A549 (cell line): ENCODE measurements around the gene DIS3L2. TPM values are rescaled to one million over a fixed set of nuclear protein-coding genes. Genes with fewer than 3 reads are reported as not detected.

ENCODE experiments used
- ATAC-seq, 2 experiments: fragments of 200-7000 bp in 1 of 2; fragments of >200 bp in 1 of 2; cut with Nextera tagmentation in 1 of 2; cut with Tn5 transposase in 1 of 2; 3 replicates each; pipeline versions ENCODE4 v1.8.0 to v1.9.1; 2018 to 2020; ENCODE audit warnings: mild to moderate bottlenecking in 1 of 2, moderate library complexity in 1 of 2
- CTCF ChIA-PET: fragments of 300-600 bp; sonication (Branson Sonifier 250); formaldehyde crosslinking; extraction: SDS; loops from one replicate; lab custom pipeline; 2021; ENCODE audit warnings: antibody characterized with exemption, inconsistent platforms; lab: Yijun Ruan, JAX
- POLR2A ChIA-PET: fragments of 350-600 bp; formaldehyde crosslinking; extraction: SDS; loops from one replicate; lab custom pipeline; 2021; ENCODE audit warnings: antibody characterized with exemption, inconsistent platforms; lab: Yijun Ruan, JAX
- DNase-seq, 2 experiments: peaks; one replicate each; pipeline versions ENCODE4 v3.0.0 to v3.0.0-alpha.2; 2011 to 2016; ENCODE audit warnings: low read depth in 1 of 2, low spot score in 1 of 2
- FAIRE-seq: peaks from 2 replicates; lab custom pipeline; 2011; peaks lifted over from hg19 to GRCh38; lab: Jason Lieb, UNC
- H3K27ac ChIP-seq, 2 experiments: fragments of >200 bp; sonication (Bioruptor Twin); formaldehyde crosslinking; 3 replicates each; pipeline ENCODE4 v1.5.1; 2016 to 2017
- H3K4me1 ChIP-seq: fragments of >200 bp; sonication (Bioruptor Twin); formaldehyde crosslinking; 3 replicates; pipeline ENCODE4 v1.6.1; 2016
- H3K4me2 ChIP-seq: fragments of >200 bp; sonication (Bioruptor Twin); formaldehyde crosslinking; 3 replicates; pipeline ENCODE4 v1.6.1; 2016
- H3K4me3 ChIP-seq: fragments of >200 bp; sonication (Bioruptor Twin); formaldehyde crosslinking; 3 replicates; pipeline ENCODE4 v1.5.1; 2016
- H3K9me3 ChIP-seq: fragments of >200 bp; sonication (Bioruptor Twin); formaldehyde crosslinking; 3 replicates; pipeline ENCODE4 v1.6.1; 2016
- CHD2 ChIP-seq: fragments of 150-350 bp; IDR thresholded peaks from 2 replicates; pipeline ENCODE4 v1.6.1; 2014; ENCODE audit warnings: low read length; ENCODE audit not compliant: partially characterized antibody
- FOXS1 ChIP-seq: fragments of 250-450 bp; sonication (Bioruptor Pico); IDR thresholded peaks from 2 replicates; pipeline ENCODE4 v1.5.0; 2020; ENCODE audit warnings: mild to moderate bottlenecking, moderate library complexity
- HOXB5 ChIP-seq: fragments of 250-450 bp; sonication (Bioruptor Pico); IDR thresholded peaks from 2 replicates; pipeline ENCODE4 v1.5.0; 2020; ENCODE audit warnings: mild to moderate bottlenecking, moderate library complexity
- JUN ChIP-seq, 2 experiments: fragments of >200 bp; sonication (Bioruptor Twin); formaldehyde crosslinking; IDR thresholded peaks; 2 replicates in 1 of 2; 3 replicates in 1 of 2; pipeline ENCODE4 v1.6.1; 2016 to 2017
- NFE2L2 ChIP-seq: fragments of 150-350 bp; conservative IDR thresholded peaks from 2 replicates; pipeline ENCODE4 v1.6.1; 2014; ENCODE audit warnings: low read length
- RAD21 ChIP-seq, 2 experiments: fragments of >200 bp in 1 of 2; sonication (Bioruptor Twin) in 1 of 2; formaldehyde crosslinking in 1 of 2; IDR thresholded peaks in 1 of 2; conservative IDR thresholded peaks in 1 of 2; 2 replicates in 1 of 2; 3 replicates in 1 of 2; pipeline ENCODE4 v1.6.1; 2012 to 2018; ENCODE audit warnings: inconsistent platforms in 1 of 2
- RCOR1 ChIP-seq: fragments of 150-350 bp; IDR thresholded peaks from 2 replicates; pipeline ENCODE4 v1.6.1; 2014; ENCODE audit warnings: antibody characterized with exemption, low read length, low read depth
- RFX5 ChIP-seq: fragments of 450-650 bp; IDR thresholded peaks from 2 replicates; pipeline ENCODE4 v1.7.1; 2014; ENCODE audit warnings: antibody characterized with exemption, mild to moderate bottlenecking, moderate library complexity
- RNF2 ChIP-seq: fragments of 200-600 bp; sonication (generic); IDR thresholded peaks from 2 replicates; pipeline ENCODE4 v1.6.1; 2016; ENCODE audit warnings: low read depth, mild to moderate bottlenecking, antibody characterized with exemption, moderate library complexity, borderline replicate concordance
- SREBF2 ChIP-seq: fragments of 450-650 bp; IDR thresholded peaks from 2 replicates; pipeline ENCODE4 v1.6.1; 2014; ENCODE audit warnings: mild to moderate bottlenecking, moderate library complexity
- WGBS: methylation state at CpG from one replicate; pipeline ENCODE4 v1.1.6; 2017; ENCODE audit errors: missing lambda C conversion rate; 5-methylcytosine and 5-hydroxymethylcytosine counted together
- polyA plus RNA-seq, 4 experiments: library from polyadenylated mRNA; depleted of rRNA in 3 of 4; stranded (reverse); fragments of >200 nt; fragmentation: RNase III in 1 of 4; extraction: RNeasy Plus Mini Kit Qiagen cat#74134 plus additional on column Dnase treatment in 1 of 4; gene quantifications; 2 replicates in 3 of 4; 3 replicates in 1 of 4; pipeline ENCODE4 v1.2.3, GENCODE V29; 2011 to 2017
- TF ChIP-seq, protein P1 (sequence below): IDR thresholded peaks from 2 replicates; pipeline ENCODE4 v1.6.1; 2012
- TF ChIP-seq, protein P2 (sequence below): IDR thresholded peaks from 2 replicates; pipeline ENCODE4 v1.6.1; 2012
- TF ChIP-seq, protein P3 (sequence below): fragments of 250-450 bp; sonication (Bioruptor Pico); IDR thresholded peaks from 2 replicates; pipeline ENCODE4 v1.5.0; 2020; ENCODE audit warnings: low read depth, mild to moderate bottlenecking, moderate library complexity
- TF ChIP-seq, protein P4 (sequence below): fragments of 200-600 bp; sonication (generic); IDR thresholded peaks from 2 replicates; pipeline ENCODE4 v1.6.1; 2016; ENCODE audit warnings: antibody characterized with exemption, mild to moderate bottlenecking, moderate library complexity
- TF ChIP-seq, protein P5 (sequence below): fragments of >200 bp; sonication (Bioruptor Twin); formaldehyde crosslinking; IDR thresholded peaks from 2 replicates; pipeline ENCODE4 v1.6.1; 2016
- TF ChIP-seq, protein P6 (sequence below): fragments of >200 bp; sonication (Bioruptor Twin); formaldehyde crosslinking; IDR thresholded peaks from 3 replicates; pipeline ENCODE4 v1.5.1; 2016

DIS3L2 gene
- polyA plus RNA-seq, 2 of the 4 experiments (the other 2 are of a cell fraction) = 14.9 to 15.4 TPM

DNA sequence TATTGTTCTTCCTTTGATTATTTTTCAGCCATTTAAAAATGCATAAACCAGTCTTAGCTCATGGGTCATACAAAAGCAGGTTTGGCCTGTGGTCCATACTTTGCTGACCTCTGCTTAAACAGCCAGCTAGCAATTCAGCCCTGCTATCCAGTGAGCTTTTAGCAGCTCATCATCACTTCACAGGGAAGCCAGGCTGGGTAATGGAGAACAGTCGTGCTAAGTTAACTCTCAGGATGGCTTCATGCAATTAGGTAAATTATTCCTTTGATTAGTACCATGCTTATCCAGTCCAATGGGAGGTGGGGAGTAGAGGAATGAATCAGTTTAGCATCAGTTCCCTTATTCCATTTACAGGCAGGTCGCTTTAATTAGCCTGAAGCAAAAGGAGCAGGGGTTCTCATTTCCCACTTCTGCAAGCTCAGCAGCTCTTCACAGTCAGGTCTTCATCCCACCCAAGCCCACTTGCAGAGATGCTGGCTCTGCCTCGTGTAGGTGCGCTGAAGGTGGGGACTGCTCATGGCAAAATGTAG is 307.2 kb downstream of the DIS3L2 start:
- no peak for FAIRE-seq
- 84% methylated on average over 4 of the region's 4 CpGs for WGBS
- CTCF ChIA-PET = interaction anchor here (0.6 to 1.7 kb wide), 3 partner anchors 18 to 284 kb away, joined by 3 to 5 read pairs (median 3); no protein-coding TSS in a partner anchor

DNA sequence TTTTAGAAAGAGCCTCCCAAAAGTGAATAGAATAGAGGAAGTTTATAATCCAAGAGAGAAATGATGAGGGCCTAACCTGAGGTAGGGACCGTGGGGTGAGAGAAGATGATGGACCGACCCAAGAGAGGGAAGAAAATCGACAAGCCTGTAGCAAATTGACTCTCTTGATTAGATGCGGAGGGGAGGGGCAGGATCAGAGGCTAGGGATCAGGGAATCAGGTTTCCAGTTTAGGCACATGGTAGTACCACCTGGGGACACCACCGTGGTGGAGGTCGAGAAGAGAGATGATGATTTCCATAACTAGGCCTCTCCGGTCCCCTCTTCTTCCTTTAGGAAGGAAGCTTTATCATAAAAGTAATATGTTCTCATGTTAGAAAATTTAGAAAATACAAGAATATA is 308.4 kb downstream of the DIS3L2 start:
- TF ChIP-seq, protein P1, sequence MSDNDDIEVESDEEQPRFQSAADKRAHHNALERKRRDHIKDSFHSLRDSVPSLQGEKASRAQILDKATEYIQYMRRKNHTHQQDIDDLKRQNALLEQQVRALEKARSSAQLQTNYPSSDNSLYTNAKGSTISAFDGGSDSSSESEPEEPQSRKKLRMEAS = no peak
- TF ChIP-seq, protein P2, sequence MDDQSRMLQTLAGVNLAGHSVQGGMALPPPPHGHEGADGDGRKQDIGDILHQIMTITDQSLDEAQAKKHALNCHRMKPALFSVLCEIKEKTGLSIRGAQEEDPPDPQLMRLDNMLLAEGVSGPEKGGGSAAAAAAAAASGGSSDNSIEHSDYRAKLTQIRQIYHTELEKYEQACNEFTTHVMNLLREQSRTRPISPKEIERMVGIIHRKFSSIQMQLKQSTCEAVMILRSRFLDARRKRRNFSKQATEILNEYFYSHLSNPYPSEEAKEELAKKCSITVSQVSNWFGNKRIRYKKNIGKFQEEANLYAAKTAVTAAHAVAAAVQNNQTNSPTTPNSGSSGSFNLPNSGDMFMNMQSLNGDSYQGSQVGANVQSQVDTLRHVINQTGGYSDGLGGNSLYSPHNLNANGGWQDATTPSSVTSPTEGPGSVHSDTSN = no peak
- TF ChIP-seq FOXS1 (CRISPR knock-in tag) = no peak
- TF ChIP-seq RNF2 = no peak
- TF ChIP-seq, protein P3, sequence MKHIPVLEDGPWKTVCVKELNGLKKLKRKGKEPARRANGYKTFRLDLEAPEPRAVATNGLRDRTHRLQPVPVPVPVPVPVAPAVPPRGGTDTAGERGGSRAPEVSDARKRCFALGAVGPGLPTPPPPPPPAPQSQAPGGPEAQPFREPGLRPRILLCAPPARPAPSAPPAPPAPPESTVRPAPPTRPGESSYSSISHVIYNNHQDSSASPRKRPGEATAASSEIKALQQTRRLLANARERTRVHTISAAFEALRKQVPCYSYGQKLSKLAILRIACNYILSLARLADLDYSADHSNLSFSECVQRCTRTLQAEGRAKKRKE = no peak
- TF ChIP-seq HOXB5 (CRISPR knock-in tag) = no peak
- no peak for TF ChIP-seq NFE2L2
- TF ChIP-seq RCOR1 = no peak
- TF ChIP-seq CHD2 = no peak
- TF ChIP-seq, protein P4, sequence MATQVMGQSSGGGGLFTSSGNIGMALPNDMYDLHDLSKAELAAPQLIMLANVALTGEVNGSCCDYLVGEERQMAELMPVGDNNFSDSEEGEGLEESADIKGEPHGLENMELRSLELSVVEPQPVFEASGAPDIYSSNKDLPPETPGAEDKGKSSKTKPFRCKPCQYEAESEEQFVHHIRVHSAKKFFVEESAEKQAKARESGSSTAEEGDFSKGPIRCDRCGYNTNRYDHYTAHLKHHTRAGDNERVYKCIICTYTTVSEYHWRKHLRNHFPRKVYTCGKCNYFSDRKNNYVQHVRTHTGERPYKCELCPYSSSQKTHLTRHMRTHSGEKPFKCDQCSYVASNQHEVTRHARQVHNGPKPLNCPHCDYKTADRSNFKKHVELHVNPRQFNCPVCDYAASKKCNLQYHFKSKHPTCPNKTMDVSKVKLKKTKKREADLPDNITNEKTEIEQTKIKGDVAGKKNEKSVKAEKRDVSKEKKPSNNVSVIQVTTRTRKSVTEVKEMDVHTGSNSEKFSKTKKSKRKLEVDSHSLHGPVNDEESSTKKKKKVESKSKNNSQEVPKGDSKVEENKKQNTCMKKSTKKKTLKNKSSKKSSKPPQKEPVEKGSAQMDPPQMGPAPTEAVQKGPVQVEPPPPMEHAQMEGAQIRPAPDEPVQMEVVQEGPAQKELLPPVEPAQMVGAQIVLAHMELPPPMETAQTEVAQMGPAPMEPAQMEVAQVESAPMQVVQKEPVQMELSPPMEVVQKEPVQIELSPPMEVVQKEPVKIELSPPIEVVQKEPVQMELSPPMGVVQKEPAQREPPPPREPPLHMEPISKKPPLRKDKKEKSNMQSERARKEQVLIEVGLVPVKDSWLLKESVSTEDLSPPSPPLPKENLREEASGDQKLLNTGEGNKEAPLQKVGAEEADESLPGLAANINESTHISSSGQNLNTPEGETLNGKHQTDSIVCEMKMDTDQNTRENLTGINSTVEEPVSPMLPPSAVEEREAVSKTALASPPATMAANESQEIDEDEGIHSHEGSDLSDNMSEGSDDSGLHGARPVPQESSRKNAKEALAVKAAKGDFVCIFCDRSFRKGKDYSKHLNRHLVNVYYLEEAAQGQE = no peak
- no peak for TF ChIP-seq JUN (IDR thresholded peaks at IDR 0.05)
- TF ChIP-seq RAD21 (conservative IDR thresholded peaks at IDR 0.05 in 1 of 2, IDR thresholded peaks at IDR 0.05 in 1 of 2) = no peak
- TF ChIP-seq RFX5 = no peak
- TF ChIP-seq, protein P5, sequence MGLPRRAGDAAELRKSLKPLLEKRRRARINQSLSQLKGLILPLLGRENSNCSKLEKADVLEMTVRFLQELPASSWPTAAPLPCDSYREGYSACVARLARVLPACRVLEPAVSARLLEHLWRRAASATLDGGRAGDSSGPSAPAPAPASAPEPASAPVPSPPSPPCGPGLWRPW = no peak
- no peak for TF ChIP-seq SREBF2
- H3K9me3 ChIP-seq = no peaks in the 10 kb centered on the region
- H3K4me2 ChIP-seq = no peak overlapping the region
- DNase-seq (no peak), ATAC-seq (no peak), FAIRE-seq (no peak)
- ChIA-PET POLR2A (no interaction called here), CTCF (interaction anchor here (1.7 kb wide), 1 partner anchor 23 kb away, joined by 5 read pairs; no protein-coding TSS in a partner anchor)
- H3K4me1 ChIP-seq = no peaks in the 10 kb centered on the region
- H3K27ac ChIP-seq = no peak overlapping the region
- 91% methylated on average over 7 of the region's 7 CpGs for WGBS
- H3K4me3 ChIP-seq = no peak overlapping the region

More for the DNA sequence above, 307.2 kb downstream of the DIS3L2 start:
- H3K4me1 ChIP-seq = no peaks in the 10 kb centered on the region
- H3K9me3 ChIP-seq = no peaks in the 10 kb centered on the region
- no peak overlapping the region for H3K4me3 ChIP-seq
- DNase-seq (no peak), ATAC-seq (no peak)
- POLR2A ChIA-PET = no interaction called here
- no peak overlapping the region for H3K27ac ChIP-seq
- TF ChIP-seq, protein P6, sequence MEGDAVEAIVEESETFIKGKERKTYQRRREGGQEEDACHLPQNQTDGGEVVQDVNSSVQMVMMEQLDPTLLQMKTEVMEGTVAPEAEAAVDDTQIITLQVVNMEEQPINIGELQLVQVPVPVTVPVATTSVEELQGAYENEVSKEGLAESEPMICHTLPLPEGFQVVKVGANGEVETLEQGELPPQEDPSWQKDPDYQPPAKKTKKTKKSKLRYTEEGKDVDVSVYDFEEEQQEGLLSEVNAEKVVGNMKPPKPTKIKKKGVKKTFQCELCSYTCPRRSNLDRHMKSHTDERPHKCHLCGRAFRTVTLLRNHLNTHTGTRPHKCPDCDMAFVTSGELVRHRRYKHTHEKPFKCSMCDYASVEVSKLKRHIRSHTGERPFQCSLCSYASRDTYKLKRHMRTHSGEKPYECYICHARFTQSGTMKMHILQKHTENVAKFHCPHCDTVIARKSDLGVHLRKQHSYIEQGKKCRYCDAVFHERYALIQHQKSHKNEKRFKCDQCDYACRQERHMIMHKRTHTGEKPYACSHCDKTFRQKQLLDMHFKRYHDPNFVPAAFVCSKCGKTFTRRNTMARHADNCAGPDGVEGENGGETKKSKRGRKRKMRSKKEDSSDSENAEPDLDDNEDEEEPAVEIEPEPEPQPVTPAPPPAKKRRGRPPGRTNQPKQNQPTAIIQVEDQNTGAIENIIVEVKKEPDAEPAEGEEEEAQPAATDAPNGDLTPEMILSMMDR = no peak
- TF ChIP-seq, all 56 proteins: peak for 0
- H3K4me2 ChIP-seq = no peak overlapping the region
